DND-41 (cell line): ENCODE data around the gene GCNT4.

ENCODE experiments used
- CTCF ChIP-seq: IDR thresholded peaks from 2 replicates; pipeline ENCODE4 v1.5.1; 2012; ENCODE audit warnings: borderline replicate concordance, low read length, moderate library complexity, mild to moderate bottlenecking; ENCODE audit not compliant: poor library complexity, severe bottlenecking; ENCODE audit errors: extremely low read depth
- EZH2 ChIP-seq: IDR thresholded peaks from 3 replicates; pipeline ENCODE4 v1.6.1; 2012; ENCODE audit warnings: borderline replicate concordance, low read depth, mild to moderate bottlenecking, moderate library complexity, low read length, inconsistent platforms; ENCODE audit not compliant: severe bottlenecking

GRCh38 chr5:75028090-75028489 is 24.3 kb downstream of the GCNT4 start:
- TF ChIP-seq CTCF (no peak), EZH2 (no peak)
